ENCODE data around the gene AAK1.
"Not testable (repeated sequence)": the region's sequence is repeated elsewhere in the genome, so short reads cannot be mapped to it uniquely, and the experiment has no call there.

The AAK1 gene

GRCh38 chr2:69452687-69453086 is 190.9 kb downstream of the AAK1 start:
- no peak for DNase-seq (ENCODE audit: low spot score)

GRCh38 chr2:69450735-69451416 is 192.7 kb downstream of the AAK1 start:
- DNase-seq (ENCODE audit: low spot score): no peak

GRCh38 chr2:69449906-69450305 is 193.6 kb downstream of the AAK1 start:
- no peak for DNase-seq (ENCODE audit: low spot score)

GRCh38 chr2:69443673-69444072 is 199.9 kb downstream of the AAK1 start:
- not testable (repeated sequence) for DNase-seq (ENCODE audit: low spot score)

- DNase-seq (ENCODE audit: low spot score): not testable (repeated sequence)
Measured at GRCh38 chr2:69439499-69439898, 204.0 kb downstream of the AAK1 start.

- DNase-seq (ENCODE audit: low spot score): no peak
Measured at GRCh38 chr2:69438580-69438979, 205.0 kb downstream of the AAK1 start.

- DNase-seq (ENCODE audit: low spot score): no peak
Measured at GRCh38 chr2:69437751-69438154, 205.8 kb downstream of the AAK1 start.

- DNase-seq (ENCODE audit: low spot score): peak; percentile 92
Measured at GRCh38 chr2:69436938-69437750, 206.4 kb downstream of the AAK1 start, which contains the start of gene NFU1. Gene NFU1 (minus strand): TSS chr2:69437435. CDS start chr2:69437422, 13 bp downstream.

- peak; percentile 6 for DNase-seq (ENCODE audit: low spot score)
Measured at GRCh38 chr2:69436596-69436937, 207.0 kb downstream of the AAK1 start.

- DNase-seq (ENCODE audit: low spot score): no peak
Measured at GRCh38 chr2:69434753-69435152, 208.8 kb downstream of the AAK1 start.

- no peak for DNase-seq (ENCODE audit: low spot score)
Measured at GRCh38 chr2:69429491-69430183, 213.9 kb downstream of the AAK1 start.

GRCh38 chr2:69428981-69429380 is 214.6 kb downstream of the AAK1 start:
- DNase-seq (ENCODE audit: low spot score): no peak

- no peak for DNase-seq (ENCODE audit: low spot score)
Measured at GRCh38 chr2:69424419-69424818, 219.1 kb downstream of the AAK1 start.

- no peak for DNase-seq (ENCODE audit: low spot score)
Measured at GRCh38 chr2:69422198-69422597, 221.3 kb downstream of the AAK1 start.

GRCh38 chr2:69419111-69419510 is 224.4 kb downstream of the AAK1 start:
- not testable (repeated sequence) for DNase-seq (ENCODE audit: low spot score)

GRCh38 chr2:69416147-69416546 is 227.4 kb downstream of the AAK1 start:
- DNase-seq (ENCODE audit: low spot score): no peak

Data from activated CD4-positive, alpha-beta T cell treated with anti-CD3 and anti-CD28 coated beads, Interleukin-2, Interleukin-4, amounts not matched to agents 100 ng/mL and 50 ng/mL, durations not matched to agents 16 hours and 8 hours (primary cell).